ENCODE data around the gene RING1. TPM values are rescaled to one million over a fixed set of nuclear protein-coding genes. Genes with fewer than 3 reads are reported as not detected.

The RING1 gene
- total and polyA plus RNA-seq, 8 donors, result 37.4 to 70.6 (median 55.4) TPM

GRCh38 chr6:33235221-33235634 lies 26.9 kb downstream of the RING1 start:
- Histone ChIP-seq H3K4me3 (no peak overlapping the region), H3K27ac (no peak overlapping the region), H3K4me1 (no peaks in the 10 kb centered on the region), H3K36me3 (no peaks in the 10 kb centered on the region), H3K9me3 (no peaks in the 10 kb centered on the region), H3K27me3 (peaks cover 0 to 27% of the 10 kb centered on the region in 2 donors)
- TF ChIP-seq CTCF (IDR thresholded peaks at IDR 0.05), result no peak
- intact Hi-C loops (cut with DNase I), result no loop called here
- no peak for ATAC-seq
- DNase-seq, result peak in 1 of 4 donors; percentile 27

DNA sequence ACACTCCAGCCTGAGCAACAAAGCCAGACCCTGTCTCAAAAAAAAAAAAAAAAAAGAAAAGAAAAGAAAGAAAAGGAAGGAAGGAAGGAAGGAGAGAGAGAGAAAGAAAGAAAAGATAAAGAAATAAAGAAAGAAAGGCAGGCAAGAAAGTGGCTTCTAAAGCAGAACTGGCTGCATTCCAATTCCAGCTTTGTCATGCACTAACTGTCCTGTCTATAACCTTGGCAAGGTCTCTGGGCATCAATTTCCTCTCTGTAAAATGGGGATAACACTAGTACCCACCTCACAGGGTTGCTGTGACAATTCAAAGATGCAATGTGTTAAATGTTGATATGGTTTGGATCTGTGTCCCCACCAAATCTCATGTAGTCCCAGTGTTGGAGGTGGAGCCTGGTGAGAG lies 28.0 kb downstream of the RING1 start:
- ATAC-seq (no peak), DNase-seq (no peak)
- intact Hi-C loops (cut with DNase I), result no loop called here
- TF ChIP-seq CTCF (IDR thresholded peaks at IDR 0.05), result no peak
- H3K4me1 ChIP-seq, result no peaks in the 10 kb centered on the region
- peaks cover 0 to 33% of the 10 kb centered on the region in 2 donors for H3K27me3 ChIP-seq
- no peaks in the 10 kb centered on the region for H3K36me3 ChIP-seq
- no peaks in the 10 kb centered on the region for H3K9me3 ChIP-seq
- no peak overlapping the region for H3K27ac ChIP-seq
- no peak overlapping the region for H3K4me3 ChIP-seq

DNA sequence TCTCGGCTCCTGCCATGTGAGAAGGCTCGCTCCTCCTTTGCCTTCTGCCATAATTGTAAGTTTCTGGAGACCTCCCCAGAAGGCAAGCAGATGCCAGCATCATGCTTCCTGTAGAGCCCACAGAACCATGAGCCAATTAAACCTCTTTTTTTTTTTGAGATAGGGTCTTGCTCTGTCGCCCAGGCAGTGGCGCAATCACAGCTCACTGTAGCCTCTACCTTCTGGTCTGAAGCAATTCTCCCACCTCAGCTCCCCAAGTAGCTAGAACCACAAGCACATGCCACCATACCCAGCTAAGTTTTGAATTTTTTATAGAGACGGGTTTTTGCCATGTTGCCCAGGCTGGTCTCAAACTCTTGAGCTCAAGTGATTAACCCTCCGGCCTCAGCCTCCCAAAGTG lies 28.6 kb downstream of the RING1 start:
- ATAC-seq, result no peak
- no peaks in the 10 kb centered on the region for H3K4me1 ChIP-seq
- H3K9me3 ChIP-seq, result no peaks in the 10 kb centered on the region
- H3K4me3 ChIP-seq, result no peak overlapping the region
- DNase-seq, result no peak
- intact Hi-C loops (cut with DNase I), result no loop called here
- TF ChIP-seq CTCF (IDR thresholded peaks at IDR 0.05), result no peak
- H3K27ac ChIP-seq, result no peak overlapping the region
- no peaks in the 10 kb centered on the region for H3K36me3 ChIP-seq
- peaks cover 0 to 38% of the 10 kb centered on the region in 2 donors for H3K27me3 ChIP-seq

DNA sequence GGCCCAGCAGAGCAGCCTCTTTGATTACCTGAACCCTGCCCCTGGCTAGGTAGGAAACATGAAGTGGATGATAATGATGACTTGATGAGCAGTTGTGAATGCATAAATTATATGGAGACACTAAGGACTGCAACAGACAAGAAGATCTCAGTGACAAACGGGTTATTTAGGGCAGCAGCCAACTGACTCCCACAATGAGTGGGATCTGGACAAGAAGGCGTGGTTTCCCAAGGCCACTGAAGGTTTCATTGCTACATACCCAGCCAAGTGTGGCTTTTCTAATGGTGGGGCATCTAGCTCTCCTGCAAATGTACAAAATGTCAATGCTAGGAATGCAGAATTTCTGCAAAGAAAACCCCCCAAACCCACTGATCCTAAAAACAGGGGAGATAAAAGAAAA lies 29.4 kb downstream of the RING1 start:
- intact Hi-C loops (cut with DNase I), result no loop called here
- ATAC-seq (no peak), DNase-seq (no peak)

GRCh38 chr6:33241968-33242367 lies 33.7 kb downstream of the RING1 start:
- Histone ChIP-seq H3K4me3 (no peak overlapping the region), H3K27me3 (peaks cover 0 to 20% of the 10 kb centered on the region in 2 donors), H3K27ac (no peak overlapping the region), H3K9me3 (no peaks in the 10 kb centered on the region), H3K4me1 (no peaks in the 10 kb centered on the region), H3K36me3 (no peaks in the 10 kb centered on the region)
- DNase-seq (no peak), ATAC-seq (no peak)
- intact Hi-C loops (cut with DNase I), result loop anchor here in 1 of 2 donors (10.0 kb wide), 2 partner anchors 77 to 127 kb away; no protein-coding TSS in a partner anchor
- no peak for TF ChIP-seq CTCF (IDR thresholded peaks at IDR 0.05)

More for the DNA sequence above, 29.4 kb downstream of the RING1 start:
- Histone ChIP-seq H3K4me1 (no peaks in the 10 kb centered on the region), H3K27me3 (peaks cover 0 to 45% of the 10 kb centered on the region in 2 donors), H3K36me3 (no peaks in the 10 kb centered on the region), H3K4me3 (no peak overlapping the region), H3K9me3 (no peaks in the 10 kb centered on the region), H3K27ac (no peak overlapping the region)
- TF ChIP-seq CTCF (IDR thresholded peaks at IDR 0.05), result no peak

Measured in left lung (tissue), 10 donors.